HG02798 (cell line): ENCODE data around the gene MAN2A1.
"Not testable (repeated sequence)": the region's sequence is repeated elsewhere in the genome, so short reads cannot be mapped to it uniquely, and the experiment has no call there.

Experiments
- ATAC-seq: cut with Tn5 transposase; IDR thresholded peaks from one replicate; pipeline ENCODE4 v1.9.1; 2021; ENCODE audit warnings: mild to moderate bottlenecking; ENCODE audit not compliant: unreplicated experiment, poor library complexity

Gene MAN2A1

GRCh38 chr5:109750463-109750862, 60.7 kb downstream of the MAN2A1 start:
- ATAC-seq, result no peak

GRCh38 chr5:109753279-109753678, 63.6 kb downstream of the MAN2A1 start:
- ATAC-seq, result no peak

GRCh38 chr5:109754319-109754718, 64.6 kb downstream of the MAN2A1 start:
- ATAC-seq, result no peak

- ATAC-seq, result no peak
Observed at GRCh38 chr5:109755761-109756160, 66.0 kb downstream of the MAN2A1 start.

GRCh38 chr5:109756543-109757185, 66.9 kb downstream of the MAN2A1 start:
- ATAC-seq, result no peak

- ATAC-seq, result no peak
Observed at GRCh38 chr5:109757490-109757889, 67.8 kb downstream of the MAN2A1 start.

GRCh38 chr5:109759306-109759705, 69.6 kb downstream of the MAN2A1 start:
- ATAC-seq, result no peak

GRCh38 chr5:109760130-109760529, 70.4 kb downstream of the MAN2A1 start:
- not testable (repeated sequence) for ATAC-seq

GRCh38 chr5:109762821-109763220, 73.1 kb downstream of the MAN2A1 start:
- ATAC-seq, result no peak

GRCh38 chr5:109767184-109767995, 77.7 kb downstream of the MAN2A1 start:
- ATAC-seq, result no peak

GRCh38 chr5:109767997-109768396, 78.3 kb downstream of the MAN2A1 start:
- no peak for ATAC-seq

- ATAC-seq, result no peak
Observed at GRCh38 chr5:109769597-109770291, 80.0 kb downstream of the MAN2A1 start.

- no peak for ATAC-seq
Observed at GRCh38 chr5:109775130-109775529, 85.4 kb downstream of the MAN2A1 start.

- no peak for ATAC-seq
Observed at GRCh38 chr5:109779036-109779735, 89.5 kb downstream of the MAN2A1 start.

GRCh38 chr5:109784687-109785086, 95.0 kb downstream of the MAN2A1 start:
- ATAC-seq, result no peak

GRCh38 chr5:109786206-109786855, 96.6 kb downstream of the MAN2A1 start:
- peak; percentile 70 for ATAC-seq

- ATAC-seq, result peak; percentile 93
Observed at GRCh38 chr5:109788596-109788995, 98.9 kb downstream of the MAN2A1 start.

GRCh38 chr5:109792613-109793012, 102.9 kb downstream of the MAN2A1 start:
- no peak for ATAC-seq

- ATAC-seq, result no peak
Observed at GRCh38 chr5:109803854-109804253, 114.1 kb downstream of the MAN2A1 start.

- ATAC-seq, result no peak
Observed at GRCh38 chr5:109805472-109805871, 115.7 kb downstream of the MAN2A1 start.
